ENCODE data around the gene RNU1-1.
"Not testable (repeated sequence)": the region's sequence is repeated elsewhere in the genome, so short reads cannot be mapped to it uniquely, and the experiment has no call there.

Gene RNU1-1

DNA sequence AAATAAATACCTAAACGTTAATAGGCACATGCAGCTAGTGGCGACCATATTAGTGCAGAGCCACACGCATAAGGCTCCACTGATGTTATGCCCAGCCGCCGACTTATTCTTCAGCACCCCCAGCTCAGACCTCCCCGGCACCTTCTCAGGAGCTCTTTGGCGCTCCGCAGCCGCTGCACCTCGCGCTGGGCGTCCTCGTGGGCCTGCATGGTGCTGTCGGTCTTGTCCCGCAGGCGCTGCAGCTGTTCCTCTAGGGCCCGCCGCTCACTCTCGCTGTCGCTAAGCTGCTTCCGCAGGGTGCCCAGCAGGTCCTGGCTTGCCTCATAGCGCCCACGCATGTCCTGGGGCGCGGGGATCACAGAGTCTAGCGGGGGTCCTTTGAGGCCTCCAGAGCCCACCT is 30.9 kb downstream of the RNU1-1 start:
- CTCF ChIA-PET = not testable (repeated sequence)

DNA sequence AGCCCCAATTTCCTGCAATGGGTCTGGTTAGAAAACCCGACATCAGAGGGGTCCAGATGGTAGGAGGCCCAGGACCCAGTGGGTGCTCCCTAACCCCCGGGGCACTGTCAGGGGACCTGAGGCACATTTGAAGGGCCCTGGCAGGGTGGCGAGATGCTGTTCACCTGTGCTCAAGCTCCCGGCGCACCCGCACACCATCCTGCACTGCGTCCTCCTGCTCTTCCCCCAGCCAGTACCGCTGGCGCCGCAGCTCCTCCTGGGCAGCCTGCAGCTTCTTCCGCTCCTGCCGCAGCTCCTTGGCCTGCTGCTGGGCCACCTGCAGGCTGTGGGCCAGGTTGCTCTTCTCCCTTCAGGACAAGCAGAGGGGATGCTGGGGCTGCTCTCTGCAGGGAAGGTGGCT is 36.0 kb downstream of the RNU1-1 start:
- H3K36me3 ChIP-seq (ENCODE audit: control insufficient read depth in 4 of 4, insufficient read depth in 4 of 4, low read length in 3 of 4) = peaks cover 0 to 27% (median 4%) of the 10 kb centered on the region in 4 experiments
- CTCF ChIA-PET = interaction anchor here (0.7 kb wide), 1 partner anchor 39 kb away, joined by 3 read pairs; no protein-coding TSS in a partner anchor
- over 99% methylated on average over 12 of the region's 12 CpGs for WGBS (ENCODE audit: insufficient coverage)

More for the DNA sequence above, 30.9 kb downstream of the RNU1-1 start:
- DNase-seq; H3K4me3 ChIP-seq (ENCODE audit: control insufficient read depth in 1 of 7, extremely low read depth in 1 of 7, insufficient read depth in 4 of 7, low read depth in 2 of 7, low read length in 6 of 7); H3K9me3 ChIP-seq (ENCODE audit: control extremely low read depth in 1 of 5, control insufficient read depth in 4 of 5, insufficient read depth in 2 of 5, low read depth in 1 of 5, low read length in 4 of 5); POLR2A ChIA-PET; H3K27ac ChIP-seq (ENCODE audit: insufficient read depth in 1 of 2, low read depth in 1 of 2, low read length in 2 of 2, poor library complexity in 1 of 2, severe bottlenecking in 2 of 2); H3K27me3 ChIP-seq (replicated peaks in 2 of 5; ENCODE audit: control insufficient read depth in 4 of 5, insufficient read depth in 5 of 5, low read length in 4 of 5); H3K4me1 ChIP-seq (ENCODE audit: control extremely low read depth in 1 of 4, control insufficient read depth in 4 of 4, insufficient read depth in 4 of 4, low read length in 3 of 4): not testable (repeated sequence)
- WGBS (ENCODE audit: insufficient coverage) = 96% methylated on average over 18 of the region's 26 CpGs
- peaks cover 0 to 13% (median 1%) of the 10 kb centered on the region in 4 experiments for H3K36me3 ChIP-seq (ENCODE audit: control insufficient read depth in 4 of 4, insufficient read depth in 4 of 4, low read length in 3 of 4)

DNA sequence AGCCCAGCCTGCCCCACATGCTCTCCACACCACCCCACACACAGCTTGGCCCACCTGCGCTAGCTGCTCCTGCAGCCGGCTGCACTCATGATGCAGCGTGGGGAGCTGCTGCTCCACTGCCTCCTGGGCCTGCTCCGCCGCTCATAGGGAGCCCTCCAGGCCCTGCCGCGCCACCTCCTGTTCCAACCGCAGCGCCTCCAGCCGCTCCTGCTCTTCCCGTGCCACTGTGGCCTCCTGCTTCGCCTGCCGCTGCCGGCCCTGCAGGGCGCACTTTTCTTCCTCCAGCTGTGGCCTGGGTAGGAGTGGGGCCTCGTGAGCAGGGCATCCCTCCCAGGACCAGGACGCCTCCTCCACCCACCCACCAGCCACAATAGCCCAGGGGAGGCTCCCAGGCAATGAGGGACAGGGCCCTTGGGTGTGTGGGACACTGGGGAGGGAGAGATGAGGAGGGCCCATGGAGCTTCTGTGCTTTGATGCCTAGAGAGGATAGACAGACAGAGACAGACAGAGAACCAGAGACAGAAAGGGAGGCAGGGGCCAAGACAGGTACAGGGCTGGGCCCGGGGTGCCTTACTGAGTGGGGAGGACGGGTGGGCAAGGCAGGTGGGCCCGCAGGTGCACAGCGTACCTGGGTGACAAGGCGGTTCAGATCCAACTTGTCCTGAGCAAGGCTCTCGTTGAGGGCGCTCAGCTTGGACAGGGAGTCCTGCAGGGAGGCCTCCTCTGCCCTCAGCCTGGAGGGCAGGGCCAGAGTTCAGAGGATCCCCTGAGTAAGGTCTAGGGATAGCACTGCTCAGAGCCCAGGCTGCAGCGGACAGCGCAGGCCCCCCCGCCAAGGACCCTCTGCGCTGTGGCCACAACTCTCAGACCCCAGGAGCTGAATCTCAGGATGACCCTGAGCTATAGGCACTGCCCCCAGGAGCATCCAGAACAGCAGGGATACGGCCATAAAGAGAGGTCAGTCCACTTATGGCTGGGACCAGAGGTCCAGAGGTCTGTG is 38.0 kb downstream of the RNU1-1 start:
- CTCF ChIA-PET = interaction anchor here (1.0 kb wide), 1 partner anchor 12 kb away, joined by 3 read pairs; no protein-coding TSS in a partner anchor
- POLR2A ChIA-PET; DNase-seq; H3K27me3 ChIP-seq (replicated peaks in 2 of 5; ENCODE audit: control insufficient read depth in 4 of 5, insufficient read depth in 5 of 5, low read length in 4 of 5); H3K27ac ChIP-seq (ENCODE audit: insufficient read depth in 1 of 2, low read depth in 1 of 2, low read length in 2 of 2, poor library complexity in 1 of 2, severe bottlenecking in 2 of 2); H3K9me3 ChIP-seq (ENCODE audit: control extremely low read depth in 1 of 5, control insufficient read depth in 4 of 5, insufficient read depth in 2 of 5, low read depth in 1 of 5, low read length in 4 of 5); H3K4me1 ChIP-seq (ENCODE audit: control extremely low read depth in 1 of 4, control insufficient read depth in 4 of 4, insufficient read depth in 4 of 4, low read length in 3 of 4); H3K4me3 ChIP-seq (ENCODE audit: control insufficient read depth in 1 of 7, extremely low read depth in 1 of 7, insufficient read depth in 4 of 7, low read depth in 2 of 7, low read length in 6 of 7): not testable (repeated sequence)
- WGBS (ENCODE audit: insufficient coverage) = 97% methylated on average over 11 of the region's 29 CpGs
- H3K36me3 ChIP-seq (ENCODE audit: control insufficient read depth in 4 of 4, insufficient read depth in 4 of 4, low read length in 3 of 4) = peaks cover 2 to 27% (median 4%) of the 10 kb centered on the region in 4 experiments

More for the DNA sequence above, 36.0 kb downstream of the RNU1-1 start:
- Histone ChIP-seq H3K27ac (ENCODE audit: insufficient read depth in 1 of 2, low read depth in 1 of 2, low read length in 2 of 2, poor library complexity in 1 of 2, severe bottlenecking in 2 of 2) (no peak overlapping the region), H3K4me3 (ENCODE audit: control insufficient read depth in 1 of 7, extremely low read depth in 1 of 7, insufficient read depth in 4 of 7, low read depth in 2 of 7, low read length in 6 of 7) (no peak overlapping the region), H3K4me1 (ENCODE audit: control extremely low read depth in 1 of 4, control insufficient read depth in 4 of 4, insufficient read depth in 4 of 4, low read length in 3 of 4) (no peaks in the 10 kb centered on the region), H3K27me3 (replicated peaks in 2 of 5; ENCODE audit: control insufficient read depth in 4 of 5, insufficient read depth in 5 of 5, low read length in 4 of 5) (no peaks in the 10 kb centered on the region), H3K9me3 (ENCODE audit: control extremely low read depth in 1 of 5, control insufficient read depth in 4 of 5, insufficient read depth in 2 of 5, low read depth in 1 of 5, low read length in 4 of 5) (no peaks in the 10 kb centered on the region)
- no peak for DNase-seq
- POLR2A ChIA-PET = no interaction called here

GRCh38 chr1:16474891-16475290 is 39.2 kb downstream of the RNU1-1 start:
- H3K4me3 ChIP-seq (ENCODE audit: control insufficient read depth in 1 of 7, extremely low read depth in 1 of 7, insufficient read depth in 4 of 7, low read depth in 2 of 7, low read length in 6 of 7); H3K4me1 ChIP-seq (ENCODE audit: control extremely low read depth in 1 of 4, control insufficient read depth in 4 of 4, insufficient read depth in 4 of 4, low read length in 3 of 4); H3K27me3 ChIP-seq (replicated peaks in 2 of 5; ENCODE audit: control insufficient read depth in 4 of 5, insufficient read depth in 5 of 5, low read length in 4 of 5); POLR2A ChIA-PET; H3K27ac ChIP-seq (ENCODE audit: insufficient read depth in 1 of 2, low read depth in 1 of 2, low read length in 2 of 2, poor library complexity in 1 of 2, severe bottlenecking in 2 of 2); H3K9me3 ChIP-seq (ENCODE audit: control extremely low read depth in 1 of 5, control insufficient read depth in 4 of 5, insufficient read depth in 2 of 5, low read depth in 1 of 5, low read length in 4 of 5): not testable (repeated sequence)
- WGBS (ENCODE audit: insufficient coverage) = no CpG with 5 or more reads among the region's 2 CpGs
- DNase-seq = peak in 2 of 3 donors; percentile 26 to 47
- CTCF ChIA-PET = interaction anchor here (1.0 kb wide), 1 partner anchor 11 kb away, joined by 3 read pairs; no protein-coding TSS in a partner anchor
- H3K36me3 ChIP-seq (ENCODE audit: control insufficient read depth in 4 of 4, insufficient read depth in 4 of 4, low read length in 3 of 4) = peaks cover 2 to 27% (median 4%) of the 10 kb centered on the region in 4 experiments

GRCh38 chr1:16474166-16474800 is 39.8 kb downstream of the RNU1-1 start:
- Histone ChIP-seq H3K27me3 (replicated peaks in 2 of 5; ENCODE audit: control insufficient read depth in 4 of 5, insufficient read depth in 5 of 5, low read length in 4 of 5) (no peaks in the 10 kb centered on the region), H3K9me3 (ENCODE audit: control extremely low read depth in 1 of 5, control insufficient read depth in 4 of 5, insufficient read depth in 2 of 5, low read depth in 1 of 5, low read length in 4 of 5) (no peaks in the 10 kb centered on the region), H3K36me3 (ENCODE audit: control insufficient read depth in 4 of 4, insufficient read depth in 4 of 4, low read length in 3 of 4) (peaks cover 2 to 27% (median 4%) of the 10 kb centered on the region in 4 experiments), H3K27ac (ENCODE audit: insufficient read depth in 1 of 2, low read depth in 1 of 2, low read length in 2 of 2, poor library complexity in 1 of 2, severe bottlenecking in 2 of 2) (no peak overlapping the region), H3K4me1 (ENCODE audit: control extremely low read depth in 1 of 4, control insufficient read depth in 4 of 4, insufficient read depth in 4 of 4, low read length in 3 of 4) (no peaks in the 10 kb centered on the region), H3K4me3 (ENCODE audit: control insufficient read depth in 1 of 7, extremely low read depth in 1 of 7, insufficient read depth in 4 of 7, low read depth in 2 of 7, low read length in 6 of 7) (no peak overlapping the region)
- WGBS (ENCODE audit: insufficient coverage) = 98% methylated on average over 27 of the region's 28 CpGs
- CTCF ChIA-PET = no interaction called here
- DNase-seq = no peak
- POLR2A ChIA-PET = no interaction called here

- POLR2A ChIA-PET = no interaction called here
- peaks cover 0 to 9% (median 4%) of the 10 kb centered on the region in 4 experiments for H3K36me3 ChIP-seq (ENCODE audit: control insufficient read depth in 4 of 4, insufficient read depth in 4 of 4, low read length in 3 of 4)
- no peaks in the 10 kb centered on the region for H3K4me1 ChIP-seq (ENCODE audit: control extremely low read depth in 1 of 4, control insufficient read depth in 4 of 4, insufficient read depth in 4 of 4, low read length in 3 of 4)
- H3K4me3 ChIP-seq (ENCODE audit: control insufficient read depth in 1 of 7, extremely low read depth in 1 of 7, insufficient read depth in 4 of 7, low read depth in 2 of 7, low read length in 6 of 7) = no peak overlapping the region
- CTCF ChIA-PET = no interaction called here
- no peak for DNase-seq
- H3K27me3 ChIP-seq (replicated peaks in 2 of 5; ENCODE audit: control insufficient read depth in 4 of 5, insufficient read depth in 5 of 5, low read length in 4 of 5) = no peaks in the 10 kb centered on the region
- H3K27ac ChIP-seq (ENCODE audit: insufficient read depth in 1 of 2, low read depth in 1 of 2, low read length in 2 of 2, poor library complexity in 1 of 2, severe bottlenecking in 2 of 2) = no peak overlapping the region
- WGBS (ENCODE audit: insufficient coverage) = 92% methylated on average over 2 of the region's 3 CpGs
- no peaks in the 10 kb centered on the region for H3K9me3 ChIP-seq (ENCODE audit: control extremely low read depth in 1 of 5, control insufficient read depth in 4 of 5, insufficient read depth in 2 of 5, low read depth in 1 of 5, low read length in 4 of 5)
Observed at GRCh38 chr1:16468558-16468957, 45.5 kb downstream of the RNU1-1 start.

Measured in common myeloid progenitor, CD34-positive (primary cell).